ENCODE data around the gene CAMK1G. TPM values are rescaled to one million over a fixed set of nuclear protein-coding genes. Genes with fewer than 3 reads are reported as not detected.
A peak's percentile ranks its signal among the peaks of the same experiment; 100 is the strongest.

Gene CAMK1G
- total RNA-seq, result under 1 TPM in 1 of 2 donors, not detected in 1; 0.21 TPM

DNA sequence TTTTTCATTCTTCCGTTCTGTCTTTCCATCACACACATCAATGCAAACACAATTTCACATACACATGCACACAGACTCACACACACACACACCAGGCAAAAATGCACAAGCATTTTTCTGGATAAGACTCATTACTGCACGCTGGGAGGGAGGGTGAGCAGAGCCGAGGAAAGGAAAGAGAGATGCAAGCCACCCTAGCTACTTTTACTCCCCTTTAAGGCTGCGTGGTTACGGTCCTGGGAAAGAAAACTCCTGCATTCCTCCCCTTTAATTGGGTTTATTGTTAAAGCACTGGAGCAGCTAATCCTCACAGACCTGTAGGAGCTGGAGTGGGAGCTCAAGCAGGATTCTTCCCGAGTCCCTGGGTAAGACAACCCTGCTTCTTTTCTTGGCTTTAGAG is at the start of gene CAMK1G:
Gene CAMK1G (plus strand): TSS at position 307 of the 400 bp plus-strand sequence. CDS start 11,270 bp downstream, outside the sequence.
- no peak within 1 kb of the TSS for H3K4me3 Mint-ChIP-seq
- peaks cover 10% of the 10 kb centered on the region for H3K27me3 Mint-ChIP-seq
- no peaks in the 10 kb centered on the region for H3K36me3 Mint-ChIP-seq (ENCODE audit: low read depth)
- no peaks in the 10 kb centered on the region for H3K4me1 Mint-ChIP-seq
- H3K9me3 Mint-ChIP-seq, result no peaks in the 10 kb centered on the region
- no peak for ATAC-seq (replicated peaks)
- H3K27ac Mint-ChIP-seq, result no peak within 1 kb of the TSS

GRCh38 chr1:209534496-209535250 is 48.8 kb upstream of the CAMK1G start:
- no peak overlapping the region for H3K27ac Mint-ChIP-seq
- no peak overlapping the region for H3K4me3 Mint-ChIP-seq
- H3K9me3 Mint-ChIP-seq, result no peaks in the 10 kb centered on the region
- no peaks in the 10 kb centered on the region for H3K4me1 Mint-ChIP-seq
- no peak for ATAC-seq (replicated peaks)
- H3K36me3 Mint-ChIP-seq (ENCODE audit: low read depth), result no peaks in the 10 kb centered on the region
- H3K27me3 Mint-ChIP-seq, result peaks cover 58% of the 10 kb centered on the region

- no peak overlapping the region for H3K4me3 Mint-ChIP-seq
- H3K36me3 Mint-ChIP-seq (ENCODE audit: low read depth), result no peaks in the 10 kb centered on the region
- no peaks in the 10 kb centered on the region for H3K4me1 Mint-ChIP-seq
- H3K9me3 Mint-ChIP-seq, result no peaks in the 10 kb centered on the region
- no peak overlapping the region for H3K27ac Mint-ChIP-seq
- H3K27me3 Mint-ChIP-seq, result peaks cover 55% of the 10 kb centered on the region
- ATAC-seq (replicated peaks), result no peak
Observed at GRCh38 chr1:209536843-209537242, 46.7 kb upstream of the CAMK1G start.

DNA sequence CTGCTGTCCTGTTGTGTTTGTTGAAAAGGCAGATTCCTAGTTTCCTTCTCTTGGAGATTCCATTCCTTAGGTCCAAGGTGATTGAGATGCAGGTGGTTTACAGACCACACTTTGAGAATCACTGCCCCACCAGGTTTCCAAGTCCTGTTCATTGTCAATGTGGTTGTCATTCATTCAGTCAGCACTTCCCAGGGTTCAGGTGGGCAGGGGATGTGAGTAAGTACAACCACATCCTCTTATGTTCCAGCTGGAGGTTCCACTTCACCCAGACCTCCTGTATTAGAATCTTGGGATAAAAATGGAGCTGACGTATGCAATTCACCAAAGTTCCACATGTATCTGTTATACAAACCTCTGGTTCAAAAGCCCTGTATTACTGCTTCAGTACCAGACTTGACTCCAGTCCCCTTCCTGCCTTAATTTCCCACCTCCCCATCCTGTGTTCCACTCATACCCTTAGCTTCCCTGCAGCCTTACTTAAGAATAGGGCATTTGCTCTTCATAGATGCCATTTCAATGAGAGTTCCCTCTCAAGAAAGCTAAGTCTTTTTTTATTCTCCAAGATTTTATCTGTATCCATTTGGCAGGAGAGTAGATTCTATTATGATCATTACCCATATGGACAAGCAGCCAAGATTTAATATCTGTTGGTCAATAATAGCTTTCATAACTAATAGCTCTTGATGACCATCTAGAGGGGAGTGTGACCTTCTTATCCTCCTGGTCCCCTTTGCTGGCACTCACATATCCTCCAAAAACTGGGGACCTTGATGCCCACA is 46.0 kb upstream of the CAMK1G start:
- Mint-ChIP-seq H3K4me1 (no peaks in the 10 kb centered on the region), H3K36me3 (ENCODE audit: low read depth) (no peaks in the 10 kb centered on the region), H3K27ac (no peak overlapping the region), H3K4me3 (no peak overlapping the region), H3K9me3 (no peaks in the 10 kb centered on the region), H3K27me3 (peaks cover 54% of the 10 kb centered on the region)
- no peak for ATAC-seq (replicated peaks)

DNA sequence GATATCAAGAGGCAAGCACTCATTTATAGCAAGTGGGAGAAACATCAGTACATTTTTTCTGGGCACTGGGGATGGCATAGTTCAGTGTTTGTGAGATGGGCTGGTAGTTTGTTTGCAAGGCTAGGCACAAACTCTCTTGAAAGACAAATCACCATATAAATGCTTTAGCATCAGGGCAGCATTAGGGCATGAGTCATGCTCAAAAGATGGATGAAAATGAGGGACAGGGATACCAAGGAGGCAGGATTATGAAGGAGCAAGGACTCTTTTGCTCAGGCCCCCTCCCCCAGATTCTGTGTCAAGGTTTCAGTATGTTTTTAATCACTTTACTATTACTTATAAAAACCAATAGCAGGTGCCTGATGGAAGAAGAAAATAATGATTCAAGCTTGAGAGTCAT is 43.9 kb upstream of the CAMK1G start:
- Mint-ChIP-seq H3K9me3 (no peaks in the 10 kb centered on the region), H3K4me3 (no peak overlapping the region), H3K4me1 (no peaks in the 10 kb centered on the region), H3K27ac (no peak overlapping the region), H3K36me3 (ENCODE audit: low read depth) (no peaks in the 10 kb centered on the region), H3K27me3 (peaks cover 43% of the 10 kb centered on the region)
- no peak for ATAC-seq (replicated peaks)

DNA sequence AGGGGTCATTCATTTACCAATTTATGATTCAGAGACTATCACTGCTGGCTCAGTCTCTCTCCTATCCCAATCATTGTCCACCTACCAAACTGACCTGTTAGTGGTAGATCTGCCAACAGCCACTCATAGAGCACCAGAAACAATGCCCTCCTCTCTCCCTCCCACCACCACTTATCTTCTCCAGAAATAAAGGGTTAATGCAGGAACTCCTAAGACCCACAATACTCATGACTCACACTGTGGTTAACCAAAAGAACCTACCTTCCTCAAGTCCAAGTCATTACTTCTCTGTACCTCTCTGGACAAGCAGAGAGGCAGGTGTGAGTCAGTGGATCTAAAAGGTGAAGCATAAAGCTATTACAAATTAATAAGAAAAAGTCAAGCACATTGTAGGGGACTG is 40.9 kb upstream of the CAMK1G start:
- H3K27me3 Mint-ChIP-seq, result peaks cover 24% of the 10 kb centered on the region
- H3K4me3 Mint-ChIP-seq, result no peak overlapping the region
- no peaks in the 10 kb centered on the region for H3K4me1 Mint-ChIP-seq
- no peak overlapping the region for H3K27ac Mint-ChIP-seq
- H3K36me3 Mint-ChIP-seq (ENCODE audit: low read depth), result no peaks in the 10 kb centered on the region
- peak; percentile 80 for ATAC-seq (replicated peaks)
- no peaks in the 10 kb centered on the region for H3K9me3 Mint-ChIP-seq

DNA sequence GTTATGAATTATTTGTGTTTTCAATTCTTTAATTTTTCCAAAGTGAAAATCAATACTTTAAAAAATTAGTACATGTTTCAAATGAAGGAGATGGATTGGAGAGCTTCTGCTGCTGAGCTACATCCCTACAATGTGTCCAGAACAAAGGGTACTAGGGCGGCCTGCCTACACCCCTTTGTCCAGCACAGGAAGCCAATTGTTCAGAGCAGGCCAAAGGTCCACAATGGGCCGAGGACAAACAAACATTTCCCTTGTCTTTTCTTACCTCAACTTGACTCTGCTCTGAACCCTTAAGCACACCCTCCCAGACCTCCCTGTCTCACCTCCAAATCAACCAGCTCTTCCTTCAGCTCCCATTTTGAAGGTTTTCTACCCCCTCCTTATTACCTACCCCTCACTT is 39.4 kb upstream of the CAMK1G start:
- no peaks in the 10 kb centered on the region for H3K4me1 Mint-ChIP-seq
- no peak overlapping the region for H3K4me3 Mint-ChIP-seq
- H3K27me3 Mint-ChIP-seq, result peaks cover 10% of the 10 kb centered on the region
- no peak for ATAC-seq (replicated peaks)
- no peaks in the 10 kb centered on the region for H3K36me3 Mint-ChIP-seq (ENCODE audit: low read depth)
- H3K9me3 Mint-ChIP-seq, result no peaks in the 10 kb centered on the region
- no peak overlapping the region for H3K27ac Mint-ChIP-seq

DNA sequence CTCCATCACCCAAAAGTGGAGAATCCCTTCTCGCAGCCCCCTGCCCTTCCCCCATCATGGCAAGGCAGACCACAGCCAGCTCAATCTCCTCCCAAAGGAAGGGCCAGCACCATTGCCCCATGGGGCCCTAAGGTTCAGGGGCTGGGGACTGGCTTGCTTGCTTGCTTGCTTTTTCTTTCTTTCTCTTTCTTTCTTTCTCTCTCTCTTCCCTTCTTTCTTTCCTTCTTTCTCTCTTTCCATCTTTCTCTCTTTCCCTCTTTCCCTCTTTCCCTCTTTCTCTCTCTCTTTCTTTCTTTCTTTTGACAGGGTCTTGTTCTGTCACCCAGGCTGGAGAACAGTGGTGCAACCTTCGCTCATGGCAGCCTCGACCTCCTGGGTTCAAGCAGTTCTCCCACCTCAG is 38.1 kb upstream of the CAMK1G start:
- H3K36me3 Mint-ChIP-seq (ENCODE audit: low read depth), result no peaks in the 10 kb centered on the region
- H3K27me3 Mint-ChIP-seq, result peaks cover 6% of the 10 kb centered on the region
- no peak overlapping the region for H3K4me3 Mint-ChIP-seq
- H3K27ac Mint-ChIP-seq, result no peak overlapping the region
- H3K4me1 Mint-ChIP-seq, result no peaks in the 10 kb centered on the region
- no peak for ATAC-seq (replicated peaks)
- H3K9me3 Mint-ChIP-seq, result no peaks in the 10 kb centered on the region

- H3K27me3 Mint-ChIP-seq, result no peaks in the 10 kb centered on the region
- H3K27ac Mint-ChIP-seq, result no peak overlapping the region
- H3K4me3 Mint-ChIP-seq, result no peak overlapping the region
- ATAC-seq (replicated peaks), result no peak
- no peaks in the 10 kb centered on the region for H3K36me3 Mint-ChIP-seq (ENCODE audit: low read depth)
- H3K4me1 Mint-ChIP-seq, result no peaks in the 10 kb centered on the region
- H3K9me3 Mint-ChIP-seq, result no peaks in the 10 kb centered on the region
Observed at GRCh38 chr1:209546390-209547085, 37.0 kb upstream of the CAMK1G start.

DNA sequence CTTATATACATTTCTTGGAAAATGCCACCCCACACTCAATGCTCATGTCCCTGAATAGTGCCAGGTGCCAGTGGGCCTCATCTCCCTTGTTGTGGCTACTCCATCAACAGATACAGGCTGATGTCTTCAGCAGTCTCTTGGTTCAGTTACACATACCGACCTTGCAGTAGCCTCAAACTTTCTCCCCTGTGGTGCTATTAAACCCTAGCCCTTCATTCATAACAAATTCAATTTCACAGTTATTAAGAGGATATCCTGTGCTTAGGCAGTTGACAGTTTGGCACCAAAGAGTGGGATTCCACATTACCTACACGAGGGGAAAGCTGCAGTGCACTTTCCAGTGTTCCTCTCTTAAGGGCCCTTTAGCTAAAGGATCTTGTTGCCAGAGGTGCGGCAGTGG is 35.9 kb upstream of the CAMK1G start:
- Mint-ChIP-seq H3K4me1 (no peaks in the 10 kb centered on the region), H3K27me3 (no peaks in the 10 kb centered on the region), H3K36me3 (ENCODE audit: low read depth) (no peaks in the 10 kb centered on the region), H3K9me3 (no peaks in the 10 kb centered on the region), H3K27ac (no peak overlapping the region), H3K4me3 (no peak overlapping the region)
- ATAC-seq (replicated peaks), result no peak

- H3K4me3 Mint-ChIP-seq, result no peak overlapping the region
- no peak overlapping the region for H3K27ac Mint-ChIP-seq
- no peaks in the 10 kb centered on the region for H3K9me3 Mint-ChIP-seq
- H3K4me1 Mint-ChIP-seq, result no peaks in the 10 kb centered on the region
- ATAC-seq (replicated peaks), result no peak
- H3K27me3 Mint-ChIP-seq, result no peaks in the 10 kb centered on the region
- H3K36me3 Mint-ChIP-seq (ENCODE audit: low read depth), result no peaks in the 10 kb centered on the region
Observed at GRCh38 chr1:209549443-209550205, 33.9 kb upstream of the CAMK1G start.

DNA sequence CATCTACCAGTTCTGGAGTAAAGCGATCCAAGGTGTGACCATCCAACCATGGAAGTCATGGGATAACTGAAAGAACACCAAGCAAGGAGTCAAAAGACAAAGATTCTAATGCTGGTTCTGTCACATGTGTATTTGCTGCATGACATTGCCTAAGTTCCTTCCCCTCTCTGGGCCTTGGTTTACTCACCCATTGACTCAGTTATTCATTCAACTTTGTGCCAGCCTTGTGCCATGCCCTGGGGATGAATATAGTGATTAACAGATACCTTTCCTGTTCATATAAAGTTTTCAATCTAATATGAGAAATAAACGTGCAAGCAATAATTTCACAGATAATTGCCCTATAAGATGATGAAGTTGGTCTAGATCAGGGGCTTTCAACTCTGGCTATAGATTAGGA is 33.0 kb upstream of the CAMK1G start:
- Mint-ChIP-seq H3K27ac (no peak overlapping the region), H3K36me3 (ENCODE audit: low read depth) (no peaks in the 10 kb centered on the region), H3K27me3 (no peaks in the 10 kb centered on the region), H3K4me3 (no peak overlapping the region), H3K4me1 (no peaks in the 10 kb centered on the region), H3K9me3 (no peaks in the 10 kb centered on the region)
- ATAC-seq (replicated peaks), result no peak

- Mint-ChIP-seq H3K4me3 (no peak overlapping the region), H3K4me1 (no peaks in the 10 kb centered on the region), H3K36me3 (ENCODE audit: low read depth) (no peaks in the 10 kb centered on the region), H3K27me3 (no peaks in the 10 kb centered on the region), H3K9me3 (no peaks in the 10 kb centered on the region), H3K27ac (no peak overlapping the region)
- peak; percentile 38 for ATAC-seq (replicated peaks)
Observed at GRCh38 chr1:209552406-209553264, 30.9 kb upstream of the CAMK1G start.
